OCI-LY7 (cell line): ENCODE data around the gene AGPAT3. TPM values are rescaled to one million over a fixed set of nuclear protein-coding genes. Genes with fewer than 3 reads are reported as not detected.

ENCODE experiments used
- BruUV-seq: library from RNA; stranded (reverse); fragments of 400-500 nt; replicated peaks from 2 replicates; lab custom pipeline; 2021; lab: Mats Ljungman, UMichigan
- CTCF ChIA-PET: fragments of 300-600 bp; sonication (Branson Sonifier 250); formaldehyde crosslinking; loops from one replicate; lab custom pipeline; 2022; ENCODE audit warnings: antibody characterized with exemption; ENCODE audit not compliant: unreplicated experiment; lab: Charles Lee
- POLR2A ChIA-PET: fragments of 300-600 bp; sonication (Branson Sonifier 250); formaldehyde crosslinking; loops from one replicate; lab custom pipeline; 2022; ENCODE audit warnings: antibody characterized with exemption; lab: Charles Lee
- DNase-seq: peaks from one replicate; pipeline ENCODE4 v3.0.0-alpha.2; 2015; ENCODE audit warnings: low spot score
- H2AFZ ChIP-seq: fragments of 200-600 bp; sonication (generic), shearing (Covaris generic); 2 replicates; pipeline ENCODE4 v1.6.1; 2014; ENCODE audit warnings: mild to moderate bottlenecking, antibody characterized with exemption, low read length, moderate library complexity
- H3K27ac ChIP-seq: fragments of 200-600 bp; sonication (generic); 2 replicates; pipeline ENCODE4 v1.5.1; 2014; ENCODE audit warnings: mixed run types, low read depth, mild to moderate bottlenecking, moderate library complexity, low read length, inconsistent platforms; ENCODE audit not compliant: poor library complexity, severe bottlenecking
- H3K36me3 ChIP-seq: fragments of 200-600 bp; sonication (generic); 2 replicates; pipeline ENCODE4 v1.6.1; 2014; ENCODE audit warnings: mild to moderate bottlenecking, antibody characterized with exemption, low read length, moderate library complexity, mixed read lengths; ENCODE audit not compliant: insufficient read depth
- H3K4me1 ChIP-seq: fragments of 200-600 bp; sonication (generic); 2 replicates; pipeline ENCODE4 v1.5.1; 2014; ENCODE audit warnings: mild to moderate bottlenecking, low read length; ENCODE audit not compliant: insufficient read depth, poor library complexity, severe bottlenecking
- H3K4me2 ChIP-seq: fragments of 200-600 bp; sonication (generic); 2 replicates; pipeline ENCODE4 v1.6.1; 2014; ENCODE audit warnings: mild to moderate bottlenecking, low read length
- H3K4me3 ChIP-seq: fragments of 200-600 bp; sonication (generic); 2 replicates; pipeline ENCODE4 v1.5.1; 2014; ENCODE audit warnings: mild to moderate bottlenecking, low read depth, low read length; ENCODE audit not compliant: poor library complexity, severe bottlenecking
- H3K79me2 ChIP-seq: fragments of 200-600 bp; sonication (generic); 2 replicates; pipeline ENCODE4 v1.6.1; 2016; ENCODE audit warnings: low read depth, mild to moderate bottlenecking, low read length, moderate library complexity, mixed read lengths; ENCODE audit not compliant: insufficient read depth
- H3K9me2 ChIP-seq: fragments of 200-600 bp; sonication (generic); 2 replicates; pipeline ENCODE4 v1.6.1; 2016; ENCODE audit warnings: mild to moderate bottlenecking, low read length, mixed read lengths; ENCODE audit not compliant: insufficient read depth
- H3K9me3 ChIP-seq: fragments of 200-600 bp; sonication (generic); 2 replicates; pipeline ENCODE4 v1.6.1; 2014; ENCODE audit warnings: mild to moderate bottlenecking, mixed run types, low read length, mixed read lengths
- H4K20me1 ChIP-seq: fragments of 200-600 bp; sonication (generic); 2 replicates; pipeline ENCODE4 v1.6.1; 2014; ENCODE audit warnings: mild to moderate bottlenecking, antibody characterized with exemption, low read length, moderate library complexity, mixed read lengths; ENCODE audit not compliant: insufficient read depth
- EZH2phosphoT487 ChIP-seq: fragments of 200-600 bp; sonication (generic); IDR thresholded peaks from 2 replicates; pipeline ENCODE4 v1.6.1; 2018; ENCODE audit warnings: low read depth, borderline replicate concordance, mild to moderate bottlenecking, mixed run types, antibody characterized with exemption, low read length, moderate library complexity, mixed read lengths
- intact Hi-C: fragments of 100-400 bp; cut with micrococcal nuclease; formaldehyde crosslinking; loops from one replicate; pipeline ENCODE4 v1.10.0; 2022; ENCODE audit not compliant: unreplicated experiment
- total RNA-seq, 2 experiments: library from RNA; depleted of rRNA in 1 of 2; stranded (reverse); fragments of >200 nt in 1 of 2; shearing (Covaris generic) in 1 of 2; gene quantifications; 2 replicates each; pipeline ENCODE4 v1.2.3, GENCODE V29; 2014 to 2022
- TF ChIP-seq, protein P1 (sequence below): fragments of 200-600 bp; sonication (generic); conservative IDR thresholded peaks from 2 replicates; pipeline ENCODE4 v1.5.1; 2014; ENCODE audit warnings: mild to moderate bottlenecking, antibody characterized with exemption, low read length, moderate library complexity, mixed read lengths

The AGPAT3 gene
- total RNA-seq, 2 experiments from 2014 or later: 9.2 to 33.4 TPM

DNA sequence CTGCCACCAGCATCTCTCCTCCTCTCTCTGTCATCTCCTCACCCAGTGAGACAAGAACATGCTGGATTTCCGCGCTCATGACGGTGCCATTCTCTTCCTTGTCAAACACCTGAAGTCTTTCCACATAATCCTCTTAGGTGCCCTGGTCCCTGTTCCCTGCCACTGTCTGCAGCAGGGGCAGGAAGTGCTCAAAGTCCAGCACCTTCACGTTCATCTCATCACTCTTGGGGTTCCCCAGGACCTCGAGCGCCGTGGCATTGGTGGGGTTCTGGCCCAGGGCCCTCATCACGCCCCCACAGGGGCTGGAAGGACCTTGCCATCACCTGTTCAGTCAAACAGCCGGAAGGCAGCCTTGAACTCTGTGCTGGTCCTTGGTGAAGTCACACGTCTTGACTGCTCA, 9.1 kb upstream of the AGPAT3 start:
- intact Hi-C loops: no loop called here
- Histone ChIP-seq H3K9me2 (no peaks in the 10 kb centered on the region), H4K20me1 (no peaks in the 10 kb centered on the region), H3K4me3 (no peak overlapping the region), H3K27ac (no peak overlapping the region), H2AFZ (no peak overlapping the region), H3K79me2 (no peaks in the 10 kb centered on the region), H3K4me2 (no peak overlapping the region), H3K9me3 (no peaks in the 10 kb centered on the region), H3K36me3 (no peaks in the 10 kb centered on the region), H3K4me1 (peaks cover 16% of the 10 kb centered on the region)
- no peak for DNase-seq
- no TSS peak for BruUV-seq
- TF ChIP-seq, protein P1, sequence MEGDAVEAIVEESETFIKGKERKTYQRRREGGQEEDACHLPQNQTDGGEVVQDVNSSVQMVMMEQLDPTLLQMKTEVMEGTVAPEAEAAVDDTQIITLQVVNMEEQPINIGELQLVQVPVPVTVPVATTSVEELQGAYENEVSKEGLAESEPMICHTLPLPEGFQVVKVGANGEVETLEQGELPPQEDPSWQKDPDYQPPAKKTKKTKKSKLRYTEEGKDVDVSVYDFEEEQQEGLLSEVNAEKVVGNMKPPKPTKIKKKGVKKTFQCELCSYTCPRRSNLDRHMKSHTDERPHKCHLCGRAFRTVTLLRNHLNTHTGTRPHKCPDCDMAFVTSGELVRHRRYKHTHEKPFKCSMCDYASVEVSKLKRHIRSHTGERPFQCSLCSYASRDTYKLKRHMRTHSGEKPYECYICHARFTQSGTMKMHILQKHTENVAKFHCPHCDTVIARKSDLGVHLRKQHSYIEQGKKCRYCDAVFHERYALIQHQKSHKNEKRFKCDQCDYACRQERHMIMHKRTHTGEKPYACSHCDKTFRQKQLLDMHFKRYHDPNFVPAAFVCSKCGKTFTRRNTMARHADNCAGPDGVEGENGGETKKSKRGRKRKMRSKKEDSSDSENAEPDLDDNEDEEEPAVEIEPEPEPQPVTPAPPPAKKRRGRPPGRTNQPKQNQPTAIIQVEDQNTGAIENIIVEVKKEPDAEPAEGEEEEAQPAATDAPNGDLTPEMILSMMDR: no peak
- no peak for TF ChIP-seq EZH2phosphoT487
- POLR2A ChIA-PET: no interaction called here
- CTCF ChIA-PET: no interaction called here

DNA sequence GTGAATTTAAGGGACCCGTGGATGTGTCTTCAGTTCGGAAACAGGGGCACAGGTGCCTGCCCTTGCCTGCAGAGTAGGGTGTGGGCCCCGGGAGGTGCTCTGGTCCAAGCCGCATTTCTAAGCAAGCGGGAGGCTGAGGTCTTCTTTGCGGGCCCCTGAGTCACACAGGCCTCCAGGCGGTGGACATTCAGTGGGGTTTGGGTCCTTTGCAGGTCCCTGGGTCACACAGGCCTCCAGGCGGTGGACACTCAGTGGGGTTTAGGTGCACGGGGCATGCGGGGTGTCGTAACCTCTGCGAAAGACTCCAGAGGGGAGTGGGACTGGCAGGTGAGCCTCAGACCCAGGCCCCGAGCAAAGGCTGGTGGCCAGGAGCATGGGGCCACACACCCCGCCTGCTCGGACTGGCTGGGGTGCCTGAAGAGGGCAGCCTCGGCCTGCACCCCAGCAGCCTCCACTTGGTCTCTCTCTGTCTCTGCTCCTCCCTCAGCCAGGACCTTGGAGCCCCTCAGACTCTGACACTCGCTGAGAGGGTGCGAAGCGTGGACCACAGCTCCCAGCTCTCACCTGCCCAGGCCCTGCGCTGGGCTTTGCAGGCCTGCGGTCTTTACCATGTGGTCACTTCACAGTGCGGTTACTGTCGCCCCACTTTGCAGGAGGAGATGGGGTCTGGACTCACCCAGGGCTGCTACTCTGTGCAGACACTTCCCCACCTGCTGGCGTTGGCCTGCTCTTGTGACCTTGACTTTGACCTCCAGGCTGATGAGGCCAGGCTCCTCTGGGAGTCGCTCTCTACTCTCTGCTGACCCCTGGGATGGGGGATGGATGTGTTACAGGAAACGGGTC, 6.0 kb upstream of the AGPAT3 start:
- ChIA-PET CTCF (no interaction called here), POLR2A (no interaction called here)
- no peak overlapping the region for H3K4me3 ChIP-seq
- no peaks in the 10 kb centered on the region for H3K9me3 ChIP-seq
- no peak overlapping the region for H3K4me2 ChIP-seq
- H2AFZ ChIP-seq: no peak overlapping the region
- no peaks in the 10 kb centered on the region for H3K79me2 ChIP-seq
- TF ChIP-seq, protein P1: no peak
- H3K4me1 ChIP-seq: peaks cover 47% of the 10 kb centered on the region
- no peaks in the 10 kb centered on the region for H3K36me3 ChIP-seq
- no peak overlapping the region for H3K27ac ChIP-seq
- intact Hi-C loops: no loop called here
- DNase-seq: no peak
- H3K9me2 ChIP-seq: no peaks in the 10 kb centered on the region
- BruUV-seq: no TSS peak
- H4K20me1 ChIP-seq: no peaks in the 10 kb centered on the region

DNA sequence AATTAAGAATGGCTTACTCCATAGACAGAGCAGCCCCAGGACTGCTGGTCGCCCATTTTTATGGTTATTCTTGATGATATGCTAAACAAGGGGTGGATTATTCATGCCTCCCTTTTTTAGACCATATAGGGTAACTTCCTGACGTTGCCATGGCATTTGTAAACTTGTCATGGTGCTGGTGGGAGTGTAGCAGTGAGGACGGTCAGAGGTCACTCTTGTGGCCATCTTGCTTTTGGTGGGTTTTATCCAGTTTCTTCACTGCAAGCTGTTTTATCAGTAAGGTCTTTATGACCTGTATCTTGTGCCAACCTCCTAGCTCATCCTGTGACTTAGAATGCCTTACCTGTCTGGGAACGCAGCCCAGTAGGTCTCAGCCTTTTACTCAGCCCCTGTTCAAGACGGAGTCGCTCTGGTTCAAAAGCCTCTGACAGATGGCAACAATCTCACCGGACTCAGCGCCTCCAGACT, 5.2 kb upstream of the AGPAT3 start:
- Histone ChIP-seq H3K4me2 (no peak overlapping the region), H3K9me3 (no peaks in the 10 kb centered on the region), H2AFZ (no peak overlapping the region), H3K79me2 (no peaks in the 10 kb centered on the region), H3K4me1 (peaks cover 48% of the 10 kb centered on the region), H4K20me1 (no peaks in the 10 kb centered on the region), H3K9me2 (no peaks in the 10 kb centered on the region), H3K36me3 (no peaks in the 10 kb centered on the region), H3K4me3 (no peak overlapping the region), H3K27ac (no peak overlapping the region)
- no peak for DNase-seq
- POLR2A ChIA-PET: no interaction called here
- BruUV-seq: no TSS peak
- no peak for TF ChIP-seq EZH2phosphoT487
- TF ChIP-seq, protein P1: no peak
- CTCF ChIA-PET: no interaction called here
- intact Hi-C loops: loop anchor here (2.0 kb wide), 1 partner anchor 49 kb away; no protein-coding TSS in a partner anchor
